ENCODE results near the gene USP30.

Gene USP30

DNA sequence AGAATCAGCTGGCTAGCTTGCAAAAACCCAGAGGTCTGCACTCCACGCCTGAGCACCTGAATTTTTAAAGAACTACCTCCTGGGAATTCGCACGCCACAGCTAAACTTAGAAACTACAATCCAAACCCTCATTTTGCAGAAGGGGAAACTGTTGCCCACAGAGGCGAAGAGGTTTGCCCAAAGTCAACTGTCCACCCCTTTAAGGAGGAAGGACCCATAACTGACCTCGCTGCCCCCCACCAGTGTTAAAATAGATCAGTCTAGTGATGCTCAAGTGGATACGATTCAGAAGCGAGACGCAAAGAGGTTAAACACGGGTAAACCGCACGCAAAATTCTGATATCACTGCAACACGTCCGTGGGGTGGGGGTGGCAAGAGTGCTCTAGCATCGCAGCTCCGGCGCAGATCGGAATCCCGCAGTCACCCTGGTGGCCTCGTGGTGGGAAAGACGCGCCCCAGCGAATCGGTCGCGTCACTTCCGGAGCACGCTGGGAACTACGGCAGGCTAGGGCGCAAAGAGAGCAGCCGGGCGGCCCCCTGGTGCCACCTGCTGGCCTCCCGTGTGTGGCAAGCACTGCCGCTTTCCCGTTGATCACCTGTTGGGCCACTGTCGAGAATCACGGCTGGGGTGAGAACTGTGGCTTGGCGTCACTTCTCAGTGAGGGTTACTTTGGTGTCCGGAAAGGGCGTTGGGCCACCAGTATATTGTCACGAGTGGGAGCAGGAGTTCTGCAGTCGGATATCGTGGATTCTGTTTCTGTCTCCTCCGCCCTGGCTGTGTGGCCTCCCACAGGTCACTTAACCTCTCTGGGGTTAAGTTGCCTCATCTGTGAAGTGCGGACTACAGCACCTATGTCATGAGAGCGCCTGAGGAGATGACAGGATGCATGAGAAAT, 40.9 kb downstream of the USP30 start, which contains the start of gene ALKBH2:
TSS of gene ALKBH2 (minus strand) at position 451 of the 897 bp plus-strand sequence. CDS start 686 bp downstream, outside the sequence.
- Histone ChIP-seq H3K4me1 (ENCODE audit: insufficient read depth, poor library complexity, severe bottlenecking) (peaks cover 9% of the 10 kb centered on the region), H3K27me3 (ENCODE audit: insufficient read depth, poor library complexity, severe bottlenecking) (no peaks in the 10 kb centered on the region), H3K27ac (ENCODE audit: poor library complexity, severe bottlenecking) (peak within 1 kb of the TSS; percentile 5), H3K4me3 (ENCODE audit: severe bottlenecking) (peak within 1 kb of the TSS; percentile 32), H3K36me3 (ENCODE audit: low read depth) (peaks cover 41% of the 10 kb centered on the region), H3K9me3 (ENCODE audit: severe bottlenecking) (no peaks in the 10 kb centered on the region)
- TF ChIP-seq, protein P1, sequence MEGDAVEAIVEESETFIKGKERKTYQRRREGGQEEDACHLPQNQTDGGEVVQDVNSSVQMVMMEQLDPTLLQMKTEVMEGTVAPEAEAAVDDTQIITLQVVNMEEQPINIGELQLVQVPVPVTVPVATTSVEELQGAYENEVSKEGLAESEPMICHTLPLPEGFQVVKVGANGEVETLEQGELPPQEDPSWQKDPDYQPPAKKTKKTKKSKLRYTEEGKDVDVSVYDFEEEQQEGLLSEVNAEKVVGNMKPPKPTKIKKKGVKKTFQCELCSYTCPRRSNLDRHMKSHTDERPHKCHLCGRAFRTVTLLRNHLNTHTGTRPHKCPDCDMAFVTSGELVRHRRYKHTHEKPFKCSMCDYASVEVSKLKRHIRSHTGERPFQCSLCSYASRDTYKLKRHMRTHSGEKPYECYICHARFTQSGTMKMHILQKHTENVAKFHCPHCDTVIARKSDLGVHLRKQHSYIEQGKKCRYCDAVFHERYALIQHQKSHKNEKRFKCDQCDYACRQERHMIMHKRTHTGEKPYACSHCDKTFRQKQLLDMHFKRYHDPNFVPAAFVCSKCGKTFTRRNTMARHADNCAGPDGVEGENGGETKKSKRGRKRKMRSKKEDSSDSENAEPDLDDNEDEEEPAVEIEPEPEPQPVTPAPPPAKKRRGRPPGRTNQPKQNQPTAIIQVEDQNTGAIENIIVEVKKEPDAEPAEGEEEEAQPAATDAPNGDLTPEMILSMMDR (IDR thresholded peaks at IDR 0.05; ENCODE audit: poor library complexity, severe bottlenecking) = peak; percentile 97
- ATAC-seq (ENCODE audit: low read depth) = peak; percentile 62
- DNase-seq (ENCODE audit: low spot score) = peak; percentile 86

DNA sequence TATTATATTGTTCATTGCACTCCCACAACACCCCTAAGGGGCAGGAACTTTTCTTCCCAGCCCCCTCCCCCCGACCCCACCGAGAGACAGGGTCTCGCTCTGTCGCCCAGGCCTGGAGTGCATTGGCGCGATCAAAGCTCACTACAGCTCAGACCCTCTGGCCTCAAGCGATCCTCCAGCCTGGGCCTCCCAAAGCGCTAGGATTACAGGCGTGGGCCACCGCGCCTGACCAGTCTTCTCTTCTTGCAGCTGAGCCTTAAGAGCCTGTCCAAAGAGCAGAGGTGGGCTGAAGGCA, 44.7 kb downstream of the USP30 start:
- ATAC-seq (ENCODE audit: low read depth) = no peak
- peaks cover 3% of the 10 kb centered on the region for H3K4me1 ChIP-seq (ENCODE audit: insufficient read depth, poor library complexity, severe bottlenecking)
- H3K4me3 ChIP-seq (ENCODE audit: severe bottlenecking) = peak overlapping the region; percentile 62
- TF ChIP-seq, protein P1 (IDR thresholded peaks at IDR 0.05; ENCODE audit: poor library complexity, severe bottlenecking) = no peak
- H3K9me3 ChIP-seq (ENCODE audit: severe bottlenecking) = no peaks in the 10 kb centered on the region
- DNase-seq (ENCODE audit: low spot score) = no peak
- peaks cover 41% of the 10 kb centered on the region for H3K36me3 ChIP-seq (ENCODE audit: low read depth)
- peak overlapping the region; percentile 54 for H3K27ac ChIP-seq (ENCODE audit: poor library complexity, severe bottlenecking)
- no peaks in the 10 kb centered on the region for H3K27me3 ChIP-seq (ENCODE audit: insufficient read depth, poor library complexity, severe bottlenecking)

DNA sequence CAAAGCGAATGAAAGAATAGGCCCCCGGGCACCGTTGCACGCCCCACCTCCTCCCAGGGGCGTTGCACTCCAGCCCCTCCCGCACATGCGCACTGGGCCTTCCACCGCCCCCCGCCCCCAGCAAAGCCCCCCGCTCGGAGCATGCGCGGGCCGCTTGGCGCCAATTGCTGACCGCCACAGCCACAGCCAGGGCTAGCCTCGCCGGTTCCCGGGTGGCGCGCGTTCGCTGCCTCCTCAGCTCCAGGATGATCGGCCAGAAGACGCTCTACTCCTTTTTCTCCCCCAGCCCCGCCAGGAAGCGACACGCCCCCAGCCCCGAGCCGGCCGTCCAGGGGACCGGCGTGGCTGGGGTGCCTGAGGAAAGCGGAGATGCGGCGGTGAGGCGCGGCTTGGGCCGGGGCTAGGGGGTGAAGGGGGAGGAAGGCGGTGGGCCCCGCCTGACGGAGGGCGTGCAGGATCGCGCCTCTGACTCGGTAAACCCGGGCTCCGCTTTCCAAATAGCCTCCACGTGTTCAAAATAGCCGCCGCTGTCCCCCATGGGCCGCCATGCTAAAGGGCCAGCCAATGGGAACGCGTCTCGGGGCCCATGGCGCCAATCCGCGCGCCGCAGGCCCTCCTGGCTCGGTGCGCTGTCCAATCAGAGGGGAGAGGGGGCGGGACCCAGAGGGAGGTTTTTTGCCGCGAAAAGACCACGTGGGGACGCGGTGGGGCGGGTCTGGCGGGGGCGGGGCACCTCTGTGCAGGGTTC, 45.2 kb downstream of the USP30 start, which contains the start of gene UNG:
TSS of gene UNG (plus strand) at position 163 of the 748 bp plus-strand sequence. CDS start at position 246, 83 bp downstream.
- peak; percentile 94 for ATAC-seq (ENCODE audit: low read depth)
- DNase-seq (ENCODE audit: low spot score) = peak; percentile 93
- H3K9me3 ChIP-seq (ENCODE audit: severe bottlenecking) = no peaks in the 10 kb centered on the region
- peak within 1 kb of the TSS; percentile 62 for H3K4me3 ChIP-seq (ENCODE audit: severe bottlenecking)
- peak within 1 kb of the TSS; percentile 54 for H3K27ac ChIP-seq (ENCODE audit: poor library complexity, severe bottlenecking)
- H3K4me1 ChIP-seq (ENCODE audit: insufficient read depth, poor library complexity, severe bottlenecking) = no peaks in the 10 kb centered on the region
- no peaks in the 10 kb centered on the region for H3K27me3 ChIP-seq (ENCODE audit: insufficient read depth, poor library complexity, severe bottlenecking)
- TF ChIP-seq, protein P1 (IDR thresholded peaks at IDR 0.05; ENCODE audit: poor library complexity, severe bottlenecking) = no peak
- H3K36me3 ChIP-seq (ENCODE audit: low read depth) = peaks cover 42% of the 10 kb centered on the region

DNA sequence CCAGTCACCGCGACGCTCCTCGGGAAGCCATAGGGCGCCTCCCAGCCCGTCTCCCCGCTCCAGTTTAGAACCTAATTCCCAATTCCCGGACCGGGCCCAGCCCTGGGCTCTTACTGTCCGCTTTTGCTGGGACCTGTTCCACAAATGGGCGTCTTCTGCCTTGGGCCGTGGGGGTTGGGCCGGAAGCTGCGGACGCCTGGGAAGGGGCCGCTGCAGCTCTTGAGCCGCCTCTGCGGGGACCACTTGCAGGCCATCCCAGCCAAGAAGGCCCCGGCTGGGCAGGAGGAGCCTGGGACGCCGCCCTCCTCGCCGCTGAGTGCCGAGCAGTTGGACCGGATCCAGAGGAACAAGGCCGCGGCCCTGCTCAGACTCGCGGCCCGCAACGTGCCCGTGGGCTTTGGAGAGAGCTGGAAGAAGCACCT, 45.8 kb downstream of the USP30 start:
- no peaks in the 10 kb centered on the region for H3K4me1 ChIP-seq (ENCODE audit: insufficient read depth, poor library complexity, severe bottlenecking)
- peaks cover 48% of the 10 kb centered on the region for H3K36me3 ChIP-seq (ENCODE audit: low read depth)
- peak overlapping the region; percentile 54 for H3K27ac ChIP-seq (ENCODE audit: poor library complexity, severe bottlenecking)
- ATAC-seq (ENCODE audit: low read depth) (peak; percentile 20; the same call in 2 of the 3 replicates), DNase-seq (ENCODE audit: low spot score) (no peak)
- H3K9me3 ChIP-seq (ENCODE audit: severe bottlenecking) = no peaks in the 10 kb centered on the region
- H3K4me3 ChIP-seq (ENCODE audit: severe bottlenecking) = peak overlapping the region; percentile 62
- H3K27me3 ChIP-seq (ENCODE audit: insufficient read depth, poor library complexity, severe bottlenecking) = no peaks in the 10 kb centered on the region
- TF ChIP-seq, protein P1 (IDR thresholded peaks at IDR 0.05; ENCODE audit: poor library complexity, severe bottlenecking) = no peak
